Heart left ventricle (tissue), 13 donors: ENCODE results near the gene ECSCR.

Source experiments
- POLR2A ChIP-seq, 2 donors: fragments of 450-650 bp; IDR thresholded peaks; one replicate each; pipeline ENCODE4 v1.6.1; 2017; ENCODE audit warnings: antibody characterized with exemption in 2 of 2, mild to moderate bottlenecking in 2 of 2, moderate library complexity in 2 of 2
- TF ChIP-seq, protein P1 (sequence below), 12 donors: fragments of 200-600 bp; sonication (generic) in 4 of 12; IDR thresholded peaks; one replicate each; pipeline versions ENCODE4 v1.5.0 to v1.8.0; 2018 to 2022; ENCODE audit warnings: antibody characterized with exemption in 12 of 12, mild to moderate bottlenecking in 5 of 12
- donor health status: ischemic (EF 13 %, LVEDD 7.1; RV severe dilation, severe dysfunction).
- donor health status: DM: no; HTN: yes; CAD: no.
- donor health status: DM: no; HTN: no; CAD: no.
- donor health status: ischemic (EF 25% LVEDD 6.9; RV normal size, moderate dysfunction).
- donor health status: ischemic (EF 25% LVEDD 5.7; RV mildly dilated, moderate dysfunction).
- donor health status: ischemic (EF 35%, LVEDD 5.7; RV mildly dilated, moderate dysfunction).
- donor health status: nonischemic (EF 11% LVEDD 7.7; RV severe dilation, severe dysfunction).
- donor health status: DM: yes; HTN: yes; CAD: no.
- donor health status: PGD.
- donor health status: ischemic (EF 29% LVEDD 5.4; RV normal size, mild dysfunction).
- donor health status: nonischemic (EF 23%, LVEDD 6.1; RV moderate dilation, normal function).

DNA sequence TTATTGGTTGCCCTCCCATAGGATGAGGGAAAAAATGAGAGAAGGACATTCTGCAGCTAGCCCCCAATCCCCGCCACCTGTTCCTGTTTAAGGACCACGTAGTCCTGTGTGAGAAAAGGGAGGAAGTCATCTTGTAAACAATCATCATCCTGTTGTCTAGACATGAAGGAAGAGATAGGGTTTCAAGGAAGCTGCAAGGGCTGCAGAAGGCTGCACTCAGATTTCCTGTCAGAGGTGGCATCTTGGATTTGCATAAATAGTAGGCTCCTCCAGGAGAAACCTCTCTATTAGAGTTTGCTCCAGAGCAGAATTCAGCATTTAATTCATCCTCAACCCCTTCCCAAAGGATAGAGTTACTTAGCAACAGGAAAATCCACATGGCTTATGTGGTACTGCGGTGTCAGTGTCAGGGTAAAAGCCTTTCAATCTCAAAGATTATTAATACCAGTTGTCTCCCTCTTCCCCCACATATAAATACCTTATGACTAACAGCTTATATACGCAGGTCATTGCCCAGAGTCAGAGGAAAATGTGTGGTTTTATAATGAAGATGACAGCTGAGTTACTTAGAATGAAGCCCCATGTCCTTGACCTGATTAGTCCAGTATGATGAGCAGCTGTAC, 18.6 kb downstream of the ECSCR start:
- TF ChIP-seq, protein P1, sequence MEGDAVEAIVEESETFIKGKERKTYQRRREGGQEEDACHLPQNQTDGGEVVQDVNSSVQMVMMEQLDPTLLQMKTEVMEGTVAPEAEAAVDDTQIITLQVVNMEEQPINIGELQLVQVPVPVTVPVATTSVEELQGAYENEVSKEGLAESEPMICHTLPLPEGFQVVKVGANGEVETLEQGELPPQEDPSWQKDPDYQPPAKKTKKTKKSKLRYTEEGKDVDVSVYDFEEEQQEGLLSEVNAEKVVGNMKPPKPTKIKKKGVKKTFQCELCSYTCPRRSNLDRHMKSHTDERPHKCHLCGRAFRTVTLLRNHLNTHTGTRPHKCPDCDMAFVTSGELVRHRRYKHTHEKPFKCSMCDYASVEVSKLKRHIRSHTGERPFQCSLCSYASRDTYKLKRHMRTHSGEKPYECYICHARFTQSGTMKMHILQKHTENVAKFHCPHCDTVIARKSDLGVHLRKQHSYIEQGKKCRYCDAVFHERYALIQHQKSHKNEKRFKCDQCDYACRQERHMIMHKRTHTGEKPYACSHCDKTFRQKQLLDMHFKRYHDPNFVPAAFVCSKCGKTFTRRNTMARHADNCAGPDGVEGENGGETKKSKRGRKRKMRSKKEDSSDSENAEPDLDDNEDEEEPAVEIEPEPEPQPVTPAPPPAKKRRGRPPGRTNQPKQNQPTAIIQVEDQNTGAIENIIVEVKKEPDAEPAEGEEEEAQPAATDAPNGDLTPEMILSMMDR (IDR thresholded peaks at IDR 0.05) = no peak
- no peak for TF ChIP-seq POLR2A (IDR thresholded peaks at IDR 0.05)
